ENCODE measurements around the gene ZNF790. TPM values are rescaled to one million over a fixed set of nuclear protein-coding genes. Genes with fewer than 3 reads are reported as not detected.

The ZNF790 gene
- 10.3 and 11.5 TPM in 2 replicates for total RNA-seq

- H3K27ac Mint-ChIP-seq: no peak within 1 kb of the TSS
These were observed at the start of gene ZNF790 for GRCh38 chr19:36837906-36838783. TSS of gene ZNF790 (minus strand) at chr19:36838387. CDS start at chr19:36825619, 12,768 bp downstream.

GRCh38 chr19:36876993-36877938 is 39.1 kb upstream of the ZNF790 start:
- DNase-seq (no peak), ATAC-seq (ENCODE audit: low read depth) (no peak)
- Mint-ChIP-seq H3K27ac (no peak overlapping the region), H3K36me3 (ENCODE audit: low read depth) (peaks cover 70% of the 10 kb centered on the region), H3K4me1 (no peaks in the 10 kb centered on the region), H3K27me3 (no peaks in the 10 kb centered on the region), H3K4me3 (no peak overlapping the region), H3K9me3 (peaks cover 44% of the 10 kb centered on the region)
- ChIA-PET CTCF (no interaction called here), POLR2A (no interaction called here)
- intact Hi-C loops (cut with micrococcal nuclease): no loop called here
- no peak for TF ChIP-seq CTCF (IDR thresholded peaks at IDR 0.05)

More at GRCh38 chr19:36837906-36838783, at the start of gene ZNF790:
- no peaks in the 10 kb centered on the region for H3K27me3 Mint-ChIP-seq
- H3K9me3 Mint-ChIP-seq: peaks cover 19% of the 10 kb centered on the region
- DNase-seq (peak; percentile 76), ATAC-seq (ENCODE audit: low read depth) (peak; percentile 94)
- CTCF ChIA-PET: interaction anchor here (0.7 to 1.6 kb wide), 2 partner anchors 12 to 136 kb away, joined by 3 to 4 read pairs; partner anchors contain the start of gene ZNF345
- POLR2A ChIA-PET: interaction anchor here (0.6 to 3.2 kb wide), 14 partner anchors 8 to 844 kb away, joined by 3 to 75 read pairs (median 4); partner anchors contain the start of genes ZNF260, ZNF345, ZNF383 and ZNF529
- no peak within 1 kb of the TSS for H3K4me3 Mint-ChIP-seq
- TF ChIP-seq CTCF (IDR thresholded peaks at IDR 0.05): no peak
- peaks cover 44% of the 10 kb centered on the region for H3K36me3 Mint-ChIP-seq (ENCODE audit: low read depth)
- intact Hi-C loops (cut with micrococcal nuclease): loop anchor here (1.0 to 5.0 kb wide), 9 partner anchors 12 to 629 kb away; partner anchors contain the start of genes ZFP14, ZNF345, ZNF382 and ZNF383
- peaks cover 2% of the 10 kb centered on the region for H3K4me1 Mint-ChIP-seq

- POLR2A ChIA-PET: interaction anchor here (1.2 kb wide), 1 partner anchor 14 kb away, joined by 5 read pairs; no protein-coding TSS in a partner anchor
- intact Hi-C loops (cut with micrococcal nuclease): loop anchor here (1.0 to 5.0 kb wide), 7 partner anchors 165 to 637 kb away; partner anchors contain the start of genes ZNF146, ZNF527, ZNF529 and ZNF565
- ATAC-seq (ENCODE audit: low read depth) (no peak), DNase-seq (no peak)
- Mint-ChIP-seq H3K4me1 (peaks cover 9% of the 10 kb centered on the region), H3K4me3 (no peak overlapping the region), H3K27me3 (no peaks in the 10 kb centered on the region), H3K27ac (no peak overlapping the region), H3K36me3 (ENCODE audit: low read depth) (peaks cover 42% of the 10 kb centered on the region), H3K9me3 (peaks cover 5% of the 10 kb centered on the region)
- CTCF ChIA-PET: no interaction called here
- no peak for TF ChIP-seq CTCF (IDR thresholded peaks at IDR 0.05)
These were observed 13.7 kb upstream of the ZNF790 start for GRCh38 chr19:36851898-36852297.

- ATAC-seq (ENCODE audit: low read depth): peak; percentile 83
- peak; percentile 71 for DNase-seq
- intact Hi-C loops (cut with micrococcal nuclease): loop anchor here (1.0 to 5.0 kb wide), 16 partner anchors 12 to 636 kb away; partner anchors contain the start of genes ZFP14, ZNF146, ZNF260 and ZNF420
- no peak within 1 kb of the TSS for H3K27ac Mint-ChIP-seq
- no peak within 1 kb of the TSS for H3K4me3 Mint-ChIP-seq
- ChIA-PET POLR2A (interaction anchor here (0.6 to 2.8 kb wide), 28 partner anchors 10 to 1077 kb away, joined by 3 to 75 read pairs (median 6); partner anchors contain the start of genes CAPNS1, ZFP14, ZNF146 and ZNF260), CTCF (interaction anchor here (1.0 to 1.3 kb wide), 2 partner anchors 13 to 78 kb away, joined by 4 read pairs; partner anchors contain the start of genes ZNF790 and ZNF850)
- TF ChIP-seq CTCF (IDR thresholded peaks at IDR 0.05): no peak
- peaks cover 5% of the 10 kb centered on the region for H3K9me3 Mint-ChIP-seq
- H3K4me1 Mint-ChIP-seq: peaks cover 9% of the 10 kb centered on the region
- H3K27me3 Mint-ChIP-seq: no peaks in the 10 kb centered on the region
- peaks cover 39% of the 10 kb centered on the region for H3K36me3 Mint-ChIP-seq (ENCODE audit: low read depth)
These were observed 12.6 kb upstream of the ZNF790 start, which contains the start of gene ZNF345 for GRCh38 chr19:36850559-36851442. TSS of gene ZNF345 (plus strand) at chr19:36850876. CDS start at chr19:36876831, 25,955 bp downstream.
